ENCODE data around the gene OVOL2.

The OVOL2 gene

GRCh38 chr20:18055261-18055660 lies 2.5 kb downstream of the OVOL2 start:
- H3K4me3 ChIP-seq (ENCODE audit: low read length), result no peak overlapping the region
- no peaks in the 10 kb centered on the region for H3K36me3 ChIP-seq (ENCODE audit: control insufficient read depth, low read length)
- no peaks in the 10 kb centered on the region for H3K79me2 ChIP-seq (ENCODE audit: control insufficient read depth, low read length)
- no peak overlapping the region for H3K27ac ChIP-seq (ENCODE audit: low read depth, low read length)
- no peaks in the 10 kb centered on the region for H3K4me1 ChIP-seq (ENCODE audit: control insufficient read depth, low read length)
- H3K4me2 ChIP-seq (ENCODE audit: low read length), result no peak overlapping the region
- H3K9me2 ChIP-seq (replicated peaks; ENCODE audit: control insufficient read depth, low read length), result no peaks in the 10 kb centered on the region
- peaks cover 43% of the 10 kb centered on the region for H3K27me3 ChIP-seq (ENCODE audit: control insufficient read depth, low read length)
- no peaks in the 10 kb centered on the region for H3K9me3 ChIP-seq (ENCODE audit: control insufficient read depth, insufficient read depth, low read length)
- no peak for TF ChIP-seq EZH2phosphoT487 (IDR thresholded peaks at IDR 0.05; ENCODE audit: borderline replicate concordance, low read length)
- TF ChIP-seq, protein P1, sequence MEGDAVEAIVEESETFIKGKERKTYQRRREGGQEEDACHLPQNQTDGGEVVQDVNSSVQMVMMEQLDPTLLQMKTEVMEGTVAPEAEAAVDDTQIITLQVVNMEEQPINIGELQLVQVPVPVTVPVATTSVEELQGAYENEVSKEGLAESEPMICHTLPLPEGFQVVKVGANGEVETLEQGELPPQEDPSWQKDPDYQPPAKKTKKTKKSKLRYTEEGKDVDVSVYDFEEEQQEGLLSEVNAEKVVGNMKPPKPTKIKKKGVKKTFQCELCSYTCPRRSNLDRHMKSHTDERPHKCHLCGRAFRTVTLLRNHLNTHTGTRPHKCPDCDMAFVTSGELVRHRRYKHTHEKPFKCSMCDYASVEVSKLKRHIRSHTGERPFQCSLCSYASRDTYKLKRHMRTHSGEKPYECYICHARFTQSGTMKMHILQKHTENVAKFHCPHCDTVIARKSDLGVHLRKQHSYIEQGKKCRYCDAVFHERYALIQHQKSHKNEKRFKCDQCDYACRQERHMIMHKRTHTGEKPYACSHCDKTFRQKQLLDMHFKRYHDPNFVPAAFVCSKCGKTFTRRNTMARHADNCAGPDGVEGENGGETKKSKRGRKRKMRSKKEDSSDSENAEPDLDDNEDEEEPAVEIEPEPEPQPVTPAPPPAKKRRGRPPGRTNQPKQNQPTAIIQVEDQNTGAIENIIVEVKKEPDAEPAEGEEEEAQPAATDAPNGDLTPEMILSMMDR (IDR thresholded peaks at IDR 0.05; ENCODE audit: low read depth, low read length, poor library complexity, severe bottlenecking), result no peak
- H3F3A ChIP-seq (ENCODE audit: control insufficient read depth, insufficient read depth), result no peaks in the 10 kb centered on the region
- H4K20me1 ChIP-seq (ENCODE audit: control insufficient read depth, insufficient read depth, low read depth, low read length), result no peaks in the 10 kb centered on the region; the same call in 1 of the 2 replicates

- Histone ChIP-seq H3K4me2 (ENCODE audit: low read length) (no peak overlapping the region), H3K27me3 (ENCODE audit: control insufficient read depth, low read length) (peaks cover 26% of the 10 kb centered on the region), H3K27ac (ENCODE audit: low read depth, low read length) (no peak overlapping the region)
Observed at GRCh38 chr20:18052856-18053255, 4.9 kb downstream of the OVOL2 start.

GRCh38 chr20:18050628-18051027 lies 7.1 kb downstream of the OVOL2 start:
- no peaks in the 10 kb centered on the region for H3F3A ChIP-seq (ENCODE audit: control insufficient read depth, insufficient read depth)
- no peak overlapping the region for H3K4me3 ChIP-seq (ENCODE audit: low read length)
- H3K9me3 ChIP-seq (ENCODE audit: control insufficient read depth, insufficient read depth, low read length), result no peaks in the 10 kb centered on the region
- H3K4me2 ChIP-seq (ENCODE audit: low read length), result no peak overlapping the region
- no peaks in the 10 kb centered on the region for H3K36me3 ChIP-seq (ENCODE audit: control insufficient read depth, low read length)
- H3K9me2 ChIP-seq (replicated peaks; ENCODE audit: control insufficient read depth, low read length), result no peaks in the 10 kb centered on the region
- H3K27ac ChIP-seq (ENCODE audit: low read depth, low read length), result no peak overlapping the region
- H3K79me2 ChIP-seq (ENCODE audit: control insufficient read depth, low read length), result no peaks in the 10 kb centered on the region
- peaks cover 6% of the 10 kb centered on the region; the same call in 1 of the 2 replicates for H3K4me1 ChIP-seq (ENCODE audit: control insufficient read depth, low read length)
- no peak for TF ChIP-seq EZH2phosphoT487 (IDR thresholded peaks at IDR 0.05; ENCODE audit: borderline replicate concordance, low read length)
- TF ChIP-seq, protein P1 (IDR thresholded peaks at IDR 0.05; ENCODE audit: low read depth, low read length, poor library complexity, severe bottlenecking), result no peak
- no peaks in the 10 kb centered on the region for H4K20me1 ChIP-seq (ENCODE audit: control insufficient read depth, insufficient read depth, low read depth, low read length)
- H3K27me3 ChIP-seq (ENCODE audit: control insufficient read depth, low read length), result peaks cover 17% of the 10 kb centered on the region

More at GRCh38 chr20:18052856-18053255, 4.9 kb downstream of the OVOL2 start:
- TF ChIP-seq EZH2phosphoT487 (IDR thresholded peaks at IDR 0.05; ENCODE audit: borderline replicate concordance, low read length), result no peak
- TF ChIP-seq, protein P1 (IDR thresholded peaks at IDR 0.05; ENCODE audit: low read depth, low read length, poor library complexity, severe bottlenecking), result no peak
- H3K9me2 ChIP-seq (replicated peaks; ENCODE audit: control insufficient read depth, low read length), result no peaks in the 10 kb centered on the region
- H3K4me3 ChIP-seq (ENCODE audit: low read length), result no peak overlapping the region
- no peaks in the 10 kb centered on the region for H3K79me2 ChIP-seq (ENCODE audit: control insufficient read depth, low read length)
- no peaks in the 10 kb centered on the region for H3K36me3 ChIP-seq (ENCODE audit: control insufficient read depth, low read length)
- H3F3A ChIP-seq (ENCODE audit: control insufficient read depth, insufficient read depth), result no peaks in the 10 kb centered on the region
- H4K20me1 ChIP-seq (ENCODE audit: control insufficient read depth, insufficient read depth, low read depth, low read length), result no peaks in the 10 kb centered on the region
- no peaks in the 10 kb centered on the region for H3K9me3 ChIP-seq (ENCODE audit: control insufficient read depth, insufficient read depth, low read length)
- peaks cover 6% of the 10 kb centered on the region; the same call in 1 of the 2 replicates for H3K4me1 ChIP-seq (ENCODE audit: control insufficient read depth, low read length)

All from DOHH2 (cell line).